Heart right ventricle (tissue), 16 donors: ENCODE data around the gene RIPK4. TPM values are rescaled to one million over a fixed set of nuclear protein-coding genes. Genes with fewer than 3 reads are reported as not detected.

Experiments
- ATAC-seq, 8 donors: fragments of 200-7000 bp; cut with Tn5 transposase; one replicate each; pipeline ENCODE4 v1.9.1; 2020; ENCODE audit warnings: mild to moderate bottlenecking in 8 of 8, moderate library complexity in 8 of 8, moderate number of reproducible peaks in 1 of 8
- DNase-seq, 2 donors: peaks; one replicate each; pipeline ENCODE4 v3.0.0-alpha.2; 2020
- H3K27ac ChIP-seq, 10 donors: fragments of 200-600 bp; sonication (generic) in 2 of 10; one replicate each; pipeline versions ENCODE4 v1.5.0 to v1.8.0; 2020 to 2022; ENCODE audit warnings: mild to moderate bottlenecking in 3 of 10
- H3K27me3 ChIP-seq, 7 donors: fragments of 200-600 bp; one replicate each; pipeline ENCODE4 v1.8.0; 2021 to 2022; ENCODE audit warnings: mild to moderate bottlenecking in 2 of 7
- H3K36me3 ChIP-seq, 9 donors: fragments of 200-600 bp; sonication (generic) in 1 of 9; one replicate each; pipeline versions ENCODE4 v1.5.0 to v1.8.0; 2020 to 2022; ENCODE audit warnings: mild to moderate bottlenecking in 2 of 9
- H3K4me1 ChIP-seq, 9 donors: fragments of 200-600 bp; sonication (generic) in 1 of 9; one replicate each; pipeline versions ENCODE4 v1.5.0 to v1.8.0; 2020 to 2022; ENCODE audit warnings: mild to moderate bottlenecking in 4 of 9
- H3K4me3 ChIP-seq, 10 donors: fragments of 200-600 bp; sonication (generic) in 2 of 10; one replicate each; pipeline versions ENCODE4 v1.5.0 to v1.8.0; 2020 to 2022; ENCODE audit warnings: mild to moderate bottlenecking in 7 of 10, moderate library complexity in 2 of 10
- H3K9me3 ChIP-seq, 11 donors: fragments of 200-600 bp in 10 of 11; sonication (generic) in 2 of 11; one replicate each; pipeline versions ENCODE4 v1.5.0 to v1.8.0; 2013 to 2022; ENCODE audit warnings: mild to moderate bottlenecking in 2 of 11, control low read depth in 1 of 11, moderate library complexity in 1 of 11
- WGBS, 2 donors: extraction: QIAGEN DNeasy Blood & Tissue Kit; methylation state at CpG; one replicate each; pipeline ENCODE4 v1.1.7; 2013; ENCODE audit warnings: inconsistent platforms in 1 of 2; 5-methylcytosine and 5-hydroxymethylcytosine counted together
- intact Hi-C, 10 donors: fragments of 100-400 bp; cut with DNase I; formaldehyde crosslinking; loops; one replicate each; pipeline versions ENCODE4 v1.11.1 to v1.14.2; 2022
- polyA plus RNA-seq, 2 donors: library from polyadenylated mRNA; stranded (reverse); fragments of 200-250 nt; gene quantifications; one replicate each; pipeline ENCODE4 v1.2.3, GENCODE V29; 2013
- total RNA-seq, 10 donors: library from RNA; stranded (reverse); fragmentation: NEBNext Ultra II Directional in 3 of 10; extraction: Animal tissue kit (Norgen Biotek cat#: 25700) in 3 of 10; gene quantifications; one replicate each; pipeline versions ENCODE4 v1.2.1 to v1.2.4, GENCODE V29; 2021 to 2023
- TF ChIP-seq, protein P1 (sequence below), 9 donors: fragments of 200-600 bp; sonication (generic) in 2 of 9; IDR thresholded peaks; one replicate each; pipeline versions ENCODE4 v1.5.0 to v1.8.0; 2021 to 2022; ENCODE audit warnings: antibody characterized with exemption in 9 of 9, mild to moderate bottlenecking in 5 of 9, moderate library complexity in 1 of 9
- donor health status: Arrhythmogenic right ventricular cardiomyopathy.
- donor health status: ischemic (EF 13 %, LVEDD 7.1; RV severe dilation, severe dysfunction).
- donor health status: healthy with polysubstance abuse.
- donor health status: DM: no; HTN: yes; CAD: no.
- donor health status: DM: no; HTN: no; CAD: no.
- donor health status: ischemic (EF 25% LVEDD 6.9; RV normal size, moderate dysfunction).
- donor health status: ischemic (EF 25% LVEDD 5.7; RV mildly dilated, moderate dysfunction).
- donor health status: healthy.
- donor health status: DM: yes; HTN: yes; CAD: no.
- donor health status: Ischemic cardiomyopathy.
- donor health status: ischemic (EF 35%, LVEDD 5.7; RV mildly dilated, moderate dysfunction).
- donor health status: nonischemic (EF 11% LVEDD 7.7; RV severe dilation, severe dysfunction).
- donor health status: DM: yes; HTN: yes; CAD: no.
- donor health status: PGD.
- donor health status: ischemic (EF 29% LVEDD 5.4; RV normal size, mild dysfunction).
- donor health status: nonischemic (EF 23%, LVEDD 6.1; RV moderate dilation, normal function).

The RIPK4 gene
- total and polyA plus RNA-seq, 12 donors, result 0.04 to 0.15 (median 0.07) TPM; not detected in 5

DNA sequence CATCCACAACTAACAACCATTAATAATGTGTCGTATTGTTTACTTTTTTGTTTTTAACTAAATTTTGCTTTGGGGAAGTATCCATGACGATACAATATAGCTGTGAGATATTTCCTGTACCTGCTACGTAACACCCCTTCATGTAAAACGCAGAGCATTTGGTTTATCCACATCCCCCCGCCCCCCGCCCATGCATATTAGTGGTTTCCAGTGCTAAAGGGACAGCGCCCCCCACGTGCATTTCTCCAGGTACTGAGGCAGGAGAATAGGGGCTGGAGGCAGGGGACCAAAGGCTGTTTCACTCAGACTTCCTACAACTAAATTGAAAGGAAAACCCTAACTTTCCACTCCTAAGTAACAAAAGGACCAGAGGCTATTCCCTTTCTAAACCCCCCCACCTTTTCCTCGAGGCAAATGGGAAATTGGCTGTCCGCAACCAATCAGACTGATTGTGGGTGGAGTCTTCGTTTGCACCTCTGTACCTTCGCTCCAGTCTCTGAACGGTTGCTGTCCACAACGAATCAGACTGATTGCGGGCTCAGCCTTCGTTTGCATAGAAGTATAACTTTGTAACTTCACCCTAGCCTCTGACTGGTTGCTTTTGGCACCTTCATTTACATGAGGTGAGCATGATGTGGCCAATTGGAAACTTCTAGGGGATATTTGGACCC lies 12.2 kb upstream of the RIPK4 start:
- Histone ChIP-seq H3K9me3 (no peaks in the 10 kb centered on the region), H3K4me3 (no peak overlapping the region), H3K27ac (no peak overlapping the region), H3K4me1 (peaks cover 0 to 10% (median 7%) of the 10 kb centered on the region in 9 donors), H3K36me3 (no peaks in the 10 kb centered on the region), H3K27me3 (peaks cover 4 to 91% (median 79%) of the 10 kb centered on the region in 7 donors)
- TF ChIP-seq, protein P1, sequence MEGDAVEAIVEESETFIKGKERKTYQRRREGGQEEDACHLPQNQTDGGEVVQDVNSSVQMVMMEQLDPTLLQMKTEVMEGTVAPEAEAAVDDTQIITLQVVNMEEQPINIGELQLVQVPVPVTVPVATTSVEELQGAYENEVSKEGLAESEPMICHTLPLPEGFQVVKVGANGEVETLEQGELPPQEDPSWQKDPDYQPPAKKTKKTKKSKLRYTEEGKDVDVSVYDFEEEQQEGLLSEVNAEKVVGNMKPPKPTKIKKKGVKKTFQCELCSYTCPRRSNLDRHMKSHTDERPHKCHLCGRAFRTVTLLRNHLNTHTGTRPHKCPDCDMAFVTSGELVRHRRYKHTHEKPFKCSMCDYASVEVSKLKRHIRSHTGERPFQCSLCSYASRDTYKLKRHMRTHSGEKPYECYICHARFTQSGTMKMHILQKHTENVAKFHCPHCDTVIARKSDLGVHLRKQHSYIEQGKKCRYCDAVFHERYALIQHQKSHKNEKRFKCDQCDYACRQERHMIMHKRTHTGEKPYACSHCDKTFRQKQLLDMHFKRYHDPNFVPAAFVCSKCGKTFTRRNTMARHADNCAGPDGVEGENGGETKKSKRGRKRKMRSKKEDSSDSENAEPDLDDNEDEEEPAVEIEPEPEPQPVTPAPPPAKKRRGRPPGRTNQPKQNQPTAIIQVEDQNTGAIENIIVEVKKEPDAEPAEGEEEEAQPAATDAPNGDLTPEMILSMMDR (IDR thresholded peaks at IDR 0.05), result no peak
- ATAC-seq (no peak), DNase-seq (no peak)
- WGBS, 2 donors, result 16 to 17% methylated on average over 16 of the region's 16 CpGs
- intact Hi-C loops, result loop anchor here in 8 of 10 donors (1.0 to 10.0 kb wide), 6 partner anchors 166 to 497 kb away; no protein-coding TSS in a partner anchor

DNA sequence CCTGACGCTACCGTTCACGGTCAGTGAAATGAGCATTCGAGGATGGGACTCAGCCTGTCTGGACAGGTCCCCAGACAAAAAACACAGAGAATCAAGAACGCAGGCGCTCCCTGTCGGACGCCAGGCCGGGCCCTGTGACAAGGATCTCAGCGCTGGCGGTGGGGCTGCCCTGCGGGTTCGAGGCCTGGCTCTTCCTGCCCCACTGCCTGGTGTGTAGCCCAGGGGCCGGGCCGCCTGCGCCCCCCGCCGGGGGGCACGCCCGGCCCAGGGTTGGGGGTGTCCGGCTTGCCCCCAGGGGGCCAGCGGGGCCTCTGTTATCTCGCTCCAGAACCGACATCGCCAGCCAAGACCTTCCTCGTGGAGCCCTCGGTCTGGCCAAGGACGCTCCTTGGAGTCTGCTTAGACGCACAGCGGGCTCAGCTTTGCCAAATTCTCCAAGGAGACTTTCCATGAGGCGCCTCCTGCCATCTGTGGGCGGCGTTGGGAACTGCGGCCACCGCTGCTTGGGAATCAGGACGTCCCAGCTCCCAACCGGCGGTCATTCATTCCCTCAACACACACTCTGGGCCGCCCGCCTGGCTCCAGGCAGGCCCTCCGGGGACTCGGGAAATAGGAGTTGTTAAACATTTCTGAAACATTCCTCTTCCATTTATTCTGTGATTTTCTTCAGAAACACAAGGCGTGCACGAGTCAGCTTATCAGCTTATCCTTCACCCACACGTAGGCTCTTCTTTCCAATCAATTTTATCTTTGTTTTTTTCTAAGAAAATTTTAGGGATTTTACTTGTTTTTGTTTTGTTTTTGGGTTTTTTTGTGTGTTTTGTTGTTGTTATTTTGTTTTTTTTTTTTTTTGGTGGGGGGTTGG lies 11.3 kb upstream of the RIPK4 start:
- H3K9me3 ChIP-seq, result no peaks in the 10 kb centered on the region
- no peaks in the 10 kb centered on the region for H3K36me3 ChIP-seq
- WGBS, 2 donors, result 18% methylated on average over 45 of the region's 45 CpGs
- DNase-seq (peak; percentile 84 to 85), ATAC-seq (peak; percentile 83 to 96 (median 90))
- intact Hi-C loops, result loop anchor here in 8 of 10 donors (1.0 to 10.0 kb wide), 6 partner anchors 165 to 496 kb away; no protein-coding TSS in a partner anchor
- H3K4me1 ChIP-seq, result peaks cover 0 to 10% (median 7%) of the 10 kb centered on the region in 9 donors
- no peak overlapping the region for H3K27ac ChIP-seq
- H3K4me3 ChIP-seq, result no peak overlapping the region
- H3K27me3 ChIP-seq, result peaks cover 4 to 91% (median 79%) of the 10 kb centered on the region in 7 donors
- TF ChIP-seq, protein P1 (IDR thresholded peaks at IDR 0.05), result peak; percentile 84 to 98 (median 94)

DNA sequence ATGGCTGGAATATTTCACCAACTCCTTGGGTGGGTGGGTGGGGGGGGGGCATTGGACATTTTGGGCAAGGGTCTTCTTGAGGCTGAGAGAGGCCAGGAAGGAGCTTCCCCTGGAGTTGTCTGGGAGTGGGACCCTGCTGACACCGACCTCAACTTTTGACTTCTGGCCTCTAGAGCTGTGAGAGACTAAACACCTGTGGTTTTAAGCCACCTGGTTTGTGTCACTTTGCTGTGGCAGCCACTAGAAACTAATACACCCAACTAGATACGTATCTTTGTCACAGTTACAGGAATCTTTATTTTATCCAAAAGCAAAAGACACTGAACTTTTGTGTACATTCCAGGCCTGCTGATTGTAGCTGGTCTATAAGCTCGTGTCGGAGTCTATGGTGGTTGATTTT lies 9.9 kb upstream of the RIPK4 start:
- TF ChIP-seq, protein P1 (IDR thresholded peaks at IDR 0.05), result no peak

DNA sequence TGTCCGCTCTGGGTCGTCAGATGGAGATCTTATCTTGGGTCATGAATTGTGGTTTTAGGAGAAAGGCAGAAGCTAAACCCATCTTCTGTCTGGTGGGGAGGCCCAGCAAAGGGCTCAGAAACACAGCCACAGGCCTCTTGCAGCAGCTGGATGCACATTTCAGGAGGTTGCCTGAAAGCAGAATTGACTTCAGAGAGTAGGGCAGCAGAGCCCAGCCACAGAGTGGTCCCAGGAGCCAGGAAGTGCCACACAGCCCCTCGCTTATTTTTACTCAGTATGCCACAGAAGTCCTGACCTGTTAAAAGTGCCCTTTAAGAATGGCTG lies 8.3 kb upstream of the RIPK4 start:
- H3K27me3 ChIP-seq, result peaks cover 5 to 90% (median 80%) of the 10 kb centered on the region in 7 donors
- ATAC-seq, result no peak
- 66 to 71% methylated on average over 3 of the region's 3 CpGs for WGBS, 2 donors

More for the DNA sequence above, 9.9 kb upstream of the RIPK4 start:
- Histone ChIP-seq H3K27me3 (peaks cover 4 to 89% (median 79%) of the 10 kb centered on the region in 7 donors), H3K4me1 (peaks cover 0 to 10% (median 7%) of the 10 kb centered on the region in 9 donors), H3K27ac (no peak overlapping the region), H3K9me3 (no peaks in the 10 kb centered on the region), H3K36me3 (no peaks in the 10 kb centered on the region), H3K4me3 (no peak overlapping the region)
- intact Hi-C loops, result loop anchor here in 4 of 10 donors (5.0 to 10.0 kb wide), 2 partner anchors 492 to 494 kb away; no protein-coding TSS in a partner anchor
- ATAC-seq (no peak), DNase-seq (no peak)
- 89 to 92% methylated on average over 4 of the region's 4 CpGs for WGBS, 2 donors

More for the DNA sequence above, 8.3 kb upstream of the RIPK4 start:
- Histone ChIP-seq H3K36me3 (no peaks in the 10 kb centered on the region), H3K4me1 (peaks cover 0 to 10% (median 7%) of the 10 kb centered on the region in 9 donors), H3K27ac (no peak overlapping the region), H3K9me3 (no peaks in the 10 kb centered on the region), H3K4me3 (no peak overlapping the region)
- intact Hi-C loops, result loop anchor here in 6 of 10 donors (2.0 to 10.0 kb wide), 4 partner anchors 158 to 493 kb away; no protein-coding TSS in a partner anchor
- DNase-seq, result no peak
- TF ChIP-seq, protein P1 (IDR thresholded peaks at IDR 0.05), result no peak
